ENCODE results near the gene MED16. TPM values are rescaled to one million over a fixed set of nuclear protein-coding genes. Genes with fewer than 3 reads are reported as not detected.

The MED16 gene
- total RNA-seq, 1 experiment from 2014 or later, result 83.1 TPM

- Histone ChIP-seq H2BK12ac (ENCODE audit: insufficient read length, low read depth, low read length) (no peak overlapping the region), H2AFZ (ENCODE audit: low read length) (no peak overlapping the region), H3K23me2 (ENCODE audit: insufficient read length, low read depth, low read length, poor library complexity, severe bottlenecking) (no peaks in the 10 kb centered on the region), H3K9ac (ENCODE audit: extremely low read depth, insufficient read length, low read length) (no peak overlapping the region), H3K14ac (ENCODE audit: insufficient read depth, low read length) (no peak overlapping the region), H3K79me1 (ENCODE audit: insufficient read depth, low read depth, low read length, poor library complexity, severe bottlenecking) (no peaks in the 10 kb centered on the region), H4K8ac (replicated peaks; ENCODE audit: insufficient read length, low read depth, low read length) (no peak overlapping the region), H3T11ph (ENCODE audit: low read length) (no peak overlapping the region), H2BK20ac (ENCODE audit: low read depth, low read length, poor library complexity, severe bottlenecking) (no peak overlapping the region), H3K79me2 (ENCODE audit: insufficient read depth, low read length) (no peaks in the 10 kb centered on the region; the same call in 1 of the 2 replicates), H2BK15ac (ENCODE audit: low read depth, low read length) (no peak overlapping the region), H2BK120ac (ENCODE audit: low read depth, low read length, poor library complexity, severe bottlenecking) (no peak overlapping the region), H3K4me2 (ENCODE audit: insufficient read depth, insufficient read length, low read length) (no peak overlapping the region), H3K27me3 (ENCODE audit: insufficient read depth, low read length) (no peaks in the 10 kb centered on the region), H2AK5ac (ENCODE audit: insufficient read length, low read length) (no peak overlapping the region), H3K4me1 (ENCODE audit: insufficient read depth, low read length) (no peaks in the 10 kb centered on the region), H4K91ac (ENCODE audit: insufficient read length, low read depth, low read length) (no peak overlapping the region), H3K9me3 (ENCODE audit: control insufficient read depth, low read depth, low read length) (no peaks in the 10 kb centered on the region), H3K4ac (ENCODE audit: low read depth, low read length) (no peak overlapping the region), H3K23ac (ENCODE audit: insufficient read length, low read depth, low read length) (no peak overlapping the region), H3K27ac (ENCODE audit: insufficient read length, low read depth, low read length) (no peak overlapping the region), H3K18ac (ENCODE audit: insufficient read length, low read depth, low read length) (no peak overlapping the region), H3K56ac (ENCODE audit: insufficient read length, low read depth, low read length) (no peak overlapping the region), H2BK5ac (ENCODE audit: insufficient read length, low read length) (no peak overlapping the region), H4K20me1 (ENCODE audit: control insufficient read depth, insufficient read depth, insufficient read length) (peaks cover 2% of the 10 kb centered on the region), H4K5ac (ENCODE audit: insufficient read length, low read depth, low read length) (no peak overlapping the region)
- no peak for DNase-seq
- Mint-ChIP-seq H3K4me1 (0 out of 4 replicates have a peak, but pooled peaks cover 0 to under 1% of the 10 kb centered on the region in 2 experiments), H3K27me3 (ENCODE audit: low read depth) (no peaks in the 10 kb centered on the region), H3K27ac (no peak overlapping the region), H3K4me3 (no peak overlapping the region), H3K36me3 (ENCODE audit: insufficient read depth in 1 of 3, low read depth in 3 of 3) (peaks cover 4 to 51% (median 39%) of the 10 kb centered on the region in 3 experiments; a peak in 6 of 7 replicates), H3K9me3 (no peaks in the 10 kb centered on the region)
- no peak for TF ChIP-seq CTCF (conservative IDR thresholded peaks at IDR 0.05)
- WGBS (ENCODE audit: extremely low coverage, insufficient read length, low lambda C conversion rate), result no CpG with 5 or more reads among the region's 16 CpGs
These were observed 5.9 kb downstream of the MED16 start for GRCh38 chr19:887072-887471.

Measured in H9 (cell line).